ENCODE measurements around the gene OSBPL3.

OSBPL3 gene

GRCh38 chr7:24881623-24882022 lies 98.4 kb downstream of the OSBPL3 start:
- TF ChIP-seq MYC (IDR thresholded peaks at IDR 0.05; ENCODE audit: low read depth, low read length) (no peak), POLR2A (IDR thresholded peaks at IDR 0.05; ENCODE audit: extremely low read depth, insufficient read length) (no peak), MAX (IDR thresholded peaks at IDR 0.05; ENCODE audit: low read depth, low read length) (no peak), CTCF (IDR thresholded peaks at IDR 0.05; ENCODE audit: low read depth, low read length) (no peak)
- no peak overlapping the region for H3K4me3 ChIP-seq (ENCODE audit: low read depth, low read length)
- no peak for DNase-seq (ENCODE audit: low read depth)

- no peak overlapping the region for H3K4me3 ChIP-seq (ENCODE audit: low read depth, low read length)
- TF ChIP-seq CTCF (IDR thresholded peaks at IDR 0.05; ENCODE audit: low read depth, low read length) (no peak), POLR2A (IDR thresholded peaks at IDR 0.05; ENCODE audit: extremely low read depth, insufficient read length) (no peak), MYC (IDR thresholded peaks at IDR 0.05; ENCODE audit: low read depth, low read length) (no peak), MAX (IDR thresholded peaks at IDR 0.05; ENCODE audit: low read depth, low read length) (no peak)
- no peak for DNase-seq (ENCODE audit: low read depth)
These were observed 99.1 kb downstream of the OSBPL3 start for GRCh38 chr7:24880886-24881285.

GRCh38 chr7:24879291-24879690 lies 100.7 kb downstream of the OSBPL3 start:
- no peak for DNase-seq (ENCODE audit: low read depth)
- no peak overlapping the region for H3K4me3 ChIP-seq (ENCODE audit: low read depth, low read length)

GRCh38 chr7:24877790-24878311 lies 102.1 kb downstream of the OSBPL3 start:
- TF ChIP-seq CTCF (IDR thresholded peaks at IDR 0.05; ENCODE audit: low read depth, low read length), result no peak
- no peak for TF ChIP-seq MYC (IDR thresholded peaks at IDR 0.05; ENCODE audit: low read depth, low read length)
- no peak for TF ChIP-seq POLR2A (IDR thresholded peaks at IDR 0.05; ENCODE audit: extremely low read depth, insufficient read length)
- no peak for TF ChIP-seq MAX (IDR thresholded peaks at IDR 0.05; ENCODE audit: low read depth, low read length)
- H3K4me3 ChIP-seq (ENCODE audit: low read depth, low read length), result no peak overlapping the region
- no peak for DNase-seq (ENCODE audit: low read depth)

More at GRCh38 chr7:24879291-24879690, 100.7 kb downstream of the OSBPL3 start:
- TF ChIP-seq POLR2A (IDR thresholded peaks at IDR 0.05; ENCODE audit: extremely low read depth, insufficient read length) (no peak), CTCF (IDR thresholded peaks at IDR 0.05; ENCODE audit: low read depth, low read length) (no peak), MAX (IDR thresholded peaks at IDR 0.05; ENCODE audit: low read depth, low read length) (no peak), MYC (IDR thresholded peaks at IDR 0.05; ENCODE audit: low read depth, low read length) (no peak)

- no peak overlapping the region for H3K4me3 ChIP-seq (ENCODE audit: low read depth, low read length)
- no peak for DNase-seq (ENCODE audit: low read depth)
- no peak for TF ChIP-seq MAX (IDR thresholded peaks at IDR 0.05; ENCODE audit: low read depth, low read length)
- TF ChIP-seq CTCF (IDR thresholded peaks at IDR 0.05; ENCODE audit: low read depth, low read length), result no peak
- TF ChIP-seq MYC (IDR thresholded peaks at IDR 0.05; ENCODE audit: low read depth, low read length), result no peak
- no peak for TF ChIP-seq POLR2A (IDR thresholded peaks at IDR 0.05; ENCODE audit: extremely low read depth, insufficient read length)
These were observed 105.2 kb downstream of the OSBPL3 start for GRCh38 chr7:24874791-24875190.
